ENCODE results near the gene MDH1B. TPM values are rescaled to one million over a fixed set of nuclear protein-coding genes. Genes with fewer than 3 reads are reported as not detected.
"Not testable (repeated sequence)": the region's sequence is repeated elsewhere in the genome, so short reads cannot be mapped to it uniquely, and the experiment has no call there.

Gene MDH1B
- total and polyA plus RNA-seq, 12 donors: 0.12 to 2.8 (median 1.0) TPM

GRCh38 chr2:206723288-206723687 lies 41.8 kb downstream of the MDH1B start:
- no peak for TF ChIP-seq CTCF (IDR thresholded peaks at IDR 0.05)
- H3K27me3 ChIP-seq: no peaks in the 10 kb centered on the region
- H3K36me3 ChIP-seq: no peaks in the 10 kb centered on the region
- intact Hi-C loops (cut with DNase I): no loop called here
- ATAC-seq (no peak), DNase-seq (no peak)
- H3K4me3 ChIP-seq: no peak overlapping the region
- peaks cover 0 to 6% (median 0%) of the 10 kb centered on the region in 11 donors for H3K9me3 ChIP-seq
- H3K27ac ChIP-seq: no peak overlapping the region
- no peaks in the 10 kb centered on the region for H3K4me1 ChIP-seq
- WGBS, 2 donors: 86 to 93% methylated on average over 1 of the region's 1 CpG

GRCh38 chr2:206721256-206721920 lies 43.7 kb downstream of the MDH1B start:
- no peaks in the 10 kb centered on the region for H3K36me3 ChIP-seq
- TF ChIP-seq CTCF (IDR thresholded peaks at IDR 0.05): no peak
- intact Hi-C loops (cut with DNase I): no loop called here

GRCh38 chr2:206718296-206718695 lies 46.8 kb downstream of the MDH1B start, which contains the start of gene DYTN:
TSS of gene DYTN (minus strand) at chr2:206718396. CDS start at chr2:206718279, 117 bp downstream.
- no peak for DNase-seq
- Histone ChIP-seq H3K36me3 (no peaks in the 10 kb centered on the region), H3K4me3 (no peak within 1 kb of the TSS), H3K4me1 (no peaks in the 10 kb centered on the region), H3K9me3 (peaks cover 0 to 6% (median 0%) of the 10 kb centered on the region in 11 donors), H3K27ac (no peak within 1 kb of the TSS), H3K27me3 (peaks cover 0 to 7% (median 0%) of the 10 kb centered on the region in 7 donors)
- ATAC-seq: no peak
- TF ChIP-seq CTCF (IDR thresholded peaks at IDR 0.05): no peak
- 71 to 77% methylated on average over 1 of the region's 1 CpG for WGBS, 2 donors
- intact Hi-C loops (cut with DNase I): no loop called here

More at GRCh38 chr2:206721256-206721920, 43.7 kb downstream of the MDH1B start:
- ATAC-seq: no peak
- no peak overlapping the region for H3K27ac ChIP-seq
- DNase-seq: no peak
- no peak overlapping the region for H3K4me3 ChIP-seq
- H3K4me1 ChIP-seq: no peaks in the 10 kb centered on the region
- WGBS, 2 donors: 82 to 91% methylated on average over 4 of the region's 4 CpGs
- no peaks in the 10 kb centered on the region for H3K27me3 ChIP-seq
- H3K9me3 ChIP-seq: peaks cover 0 to 6% (median 0%) of the 10 kb centered on the region in 11 donors

GRCh38 chr2:206716623-206717022 lies 48.5 kb downstream of the MDH1B start:
- Histone ChIP-seq H3K36me3 (no peaks in the 10 kb centered on the region), H3K27ac (no peak overlapping the region), H3K4me1 (no peaks in the 10 kb centered on the region), H3K27me3 (peaks cover 0 to 7% (median 0%) of the 10 kb centered on the region in 7 donors), H3K4me3 (no peak overlapping the region), H3K9me3 (peaks cover 0 to 6% (median 0%) of the 10 kb centered on the region in 11 donors)
- ATAC-seq (no peak), DNase-seq (no peak)
- TF ChIP-seq CTCF (IDR thresholded peaks at IDR 0.05): no peak
- intact Hi-C loops (cut with DNase I): no loop called here
- 68 to 80% methylated on average over 3 of the region's 3 CpGs for WGBS, 2 donors

- DNase-seq; H3K9me3 ChIP-seq; H3K27ac ChIP-seq; H3K36me3 ChIP-seq; H3K27me3 ChIP-seq; H3K4me3 ChIP-seq; H3K4me1 ChIP-seq; ATAC-seq; intact Hi-C loops (cut with DNase I): not testable (repeated sequence)
- WGBS, 2 donors: 53 to 54% methylated on average over 4 of the region's 4 CpGs
Observed at GRCh38 chr2:206715183-206715582, 49.9 kb downstream of the MDH1B start.
